ENCODE results near the gene SLC35F3. TPM values are rescaled to one million over a fixed set of nuclear protein-coding genes. Genes with fewer than 3 reads are reported as not detected.

SLC35F3 gene
- total and polyA plus RNA-seq, 4 donors = 0.01 to 0.37 (median 0.08) TPM; not detected in 1

- TF ChIP-seq, protein P1, sequence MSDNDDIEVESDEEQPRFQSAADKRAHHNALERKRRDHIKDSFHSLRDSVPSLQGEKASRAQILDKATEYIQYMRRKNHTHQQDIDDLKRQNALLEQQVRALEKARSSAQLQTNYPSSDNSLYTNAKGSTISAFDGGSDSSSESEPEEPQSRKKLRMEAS (IDR thresholded peaks at IDR 0.05) = no peak
- TF ChIP-seq NR2F2 (IDR thresholded peaks at IDR 0.05) = no peak
- no peak for TF ChIP-seq REST (IDR thresholded peaks at IDR 0.05)
- no peak for TF ChIP-seq RAD21 (IDR thresholded peaks at IDR 0.05)
- TF ChIP-seq HNF4A (conservative IDR thresholded peaks at IDR 0.05) = no peak
- TF ChIP-seq GABPA (IDR thresholded peaks at IDR 0.05 in 1 of 2, conservative IDR thresholded peaks at IDR 0.05 in 1 of 2) = no peak
- no peak for TF ChIP-seq RXRA (IDR thresholded peaks at IDR 0.05)
- TF ChIP-seq FOXA2 (IDR thresholded peaks at IDR 0.05) = no peak
- TF ChIP-seq SP1 (IDR thresholded peaks at IDR 0.05) = no peak
- no peak for TF ChIP-seq YY1 (IDR thresholded peaks at IDR 0.05)
- no peak for TF ChIP-seq JUND (IDR thresholded peaks at IDR 0.05)
- TF ChIP-seq HNF4G (IDR thresholded peaks at IDR 0.05) = no peak
- TF ChIP-seq, protein P2, sequence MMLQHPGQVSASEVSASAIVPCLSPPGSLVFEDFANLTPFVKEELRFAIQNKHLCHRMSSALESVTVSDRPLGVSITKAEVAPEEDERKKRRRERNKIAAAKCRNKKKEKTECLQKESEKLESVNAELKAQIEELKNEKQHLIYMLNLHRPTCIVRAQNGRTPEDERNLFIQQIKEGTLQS (IDR thresholded peaks at IDR 0.05) = no peak
- no peak for TF ChIP-seq FOXA1 (IDR thresholded peaks at IDR 0.05)
- no peak for TF ChIP-seq CTCF (IDR thresholded peaks at IDR 0.05; ENCODE audit: low read depth, low read length, missing input control)
- no peak for TF ChIP-seq ZBTB33 (IDR thresholded peaks at IDR 0.05)
- no peak for TF ChIP-seq EGR1 (IDR thresholded peaks at IDR 0.05; ENCODE audit: low read depth in 2 of 2)
- TF ChIP-seq TAF1 (conservative IDR thresholded peaks at IDR 0.05) = no peak
- H3K9ac ChIP-seq (ENCODE audit: low read depth in 1 of 2, low read length in 2 of 2) = no peak overlapping the region
- peaks cover 0 to 4% (median 0%) of the 10 kb centered on the region in 4 donors for H3K27me3 ChIP-seq (ENCODE audit: control insufficient read depth in 4 of 4, insufficient read depth in 4 of 4, low read length in 3 of 4)
- 93% methylated on average over 5 of the region's 5 CpGs for WGBS
- H3K4me1 ChIP-seq (ENCODE audit: control insufficient read depth in 4 of 4, insufficient read depth in 4 of 4, low read length in 3 of 4) = no peaks in the 10 kb centered on the region
- no peak overlapping the region for H3K27ac ChIP-seq (ENCODE audit: low read depth in 1 of 2, low read length in 2 of 2)
- no peak overlapping the region for H3K4me3 ChIP-seq (ENCODE audit: low read depth in 1 of 3, low read length in 3 of 3)
- H3K9me3 ChIP-seq (ENCODE audit: control insufficient read depth in 4 of 4, low read length in 3 of 4) = no peaks in the 10 kb centered on the region
- no peak for DNase-seq (ENCODE audit: low spot score)
- no peaks in the 10 kb centered on the region for H3K36me3 ChIP-seq (ENCODE audit: control insufficient read depth in 4 of 4, insufficient read depth in 3 of 4, low read depth in 1 of 4, low read length in 3 of 4)
These were observed 337.5 kb downstream of the SLC35F3 start for GRCh38 chr1:234241941-234242490.
